Measurements from ENCODE around the gene STXBP5.

DNA sequence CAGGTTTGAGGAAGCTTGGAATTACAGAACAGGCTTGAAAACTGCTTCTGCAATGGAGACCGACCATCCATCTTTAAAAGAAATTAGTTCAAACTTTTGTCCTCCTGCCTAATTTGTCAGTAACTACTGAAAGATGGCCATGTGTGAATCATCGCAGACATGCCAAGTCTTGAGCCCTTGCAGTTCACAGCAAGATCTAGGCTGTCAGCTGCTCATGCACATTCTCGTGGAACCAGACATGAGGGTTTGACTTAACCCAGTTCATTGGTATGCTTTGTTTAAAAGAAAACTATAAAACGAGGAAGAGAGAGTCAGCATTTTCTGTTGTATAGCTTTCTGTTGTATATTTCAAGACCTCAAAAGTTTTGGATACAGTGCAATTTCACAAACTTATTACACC, 230.3 kb downstream of the STXBP5 start:
- TF ChIP-seq, protein P1, sequence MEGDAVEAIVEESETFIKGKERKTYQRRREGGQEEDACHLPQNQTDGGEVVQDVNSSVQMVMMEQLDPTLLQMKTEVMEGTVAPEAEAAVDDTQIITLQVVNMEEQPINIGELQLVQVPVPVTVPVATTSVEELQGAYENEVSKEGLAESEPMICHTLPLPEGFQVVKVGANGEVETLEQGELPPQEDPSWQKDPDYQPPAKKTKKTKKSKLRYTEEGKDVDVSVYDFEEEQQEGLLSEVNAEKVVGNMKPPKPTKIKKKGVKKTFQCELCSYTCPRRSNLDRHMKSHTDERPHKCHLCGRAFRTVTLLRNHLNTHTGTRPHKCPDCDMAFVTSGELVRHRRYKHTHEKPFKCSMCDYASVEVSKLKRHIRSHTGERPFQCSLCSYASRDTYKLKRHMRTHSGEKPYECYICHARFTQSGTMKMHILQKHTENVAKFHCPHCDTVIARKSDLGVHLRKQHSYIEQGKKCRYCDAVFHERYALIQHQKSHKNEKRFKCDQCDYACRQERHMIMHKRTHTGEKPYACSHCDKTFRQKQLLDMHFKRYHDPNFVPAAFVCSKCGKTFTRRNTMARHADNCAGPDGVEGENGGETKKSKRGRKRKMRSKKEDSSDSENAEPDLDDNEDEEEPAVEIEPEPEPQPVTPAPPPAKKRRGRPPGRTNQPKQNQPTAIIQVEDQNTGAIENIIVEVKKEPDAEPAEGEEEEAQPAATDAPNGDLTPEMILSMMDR (IDR thresholded peaks at IDR 0.05; ENCODE audit: low read depth, low read length, poor library complexity, severe bottlenecking) = no peak
- TF ChIP-seq EZH2phosphoT487 (IDR thresholded peaks at IDR 0.05; ENCODE audit: borderline replicate concordance, low read length) = no peak

Data from DOHH2 (cell line).